Measurements from ENCODE around the gene ERMN.

DNA sequence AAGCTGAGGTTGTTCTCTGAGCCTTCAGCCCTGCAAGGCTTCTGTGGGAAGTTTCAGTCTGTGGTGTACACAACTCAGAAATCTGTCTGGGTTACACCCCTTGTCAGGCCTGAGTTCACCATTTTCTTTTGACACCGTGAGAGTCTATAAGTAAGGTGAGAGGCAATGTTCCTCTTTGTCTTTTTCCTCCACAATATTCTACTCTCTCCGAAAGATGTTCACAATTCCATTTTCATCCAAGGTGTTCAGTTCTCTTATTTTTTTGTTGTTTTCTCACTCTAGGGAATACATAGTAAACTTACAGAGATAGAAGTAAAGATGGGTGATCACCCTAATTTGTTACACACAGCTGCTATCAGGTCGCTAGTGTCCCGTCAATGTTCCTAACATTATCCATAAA lies 3.2 kb downstream of the ERMN start:
- TF ChIP-seq CTCF (IDR thresholded peaks at IDR 0.05; ENCODE audit: poor library complexity) = no peak
- no peak for TF ChIP-seq EZH2 (IDR thresholded peaks at IDR 0.05; ENCODE audit: borderline replicate concordance)
